DMS153 treated with DMSO at 0.1 percent for 48 hours (cell line): ENCODE results near the gene DMKN.
"Not testable (repeated sequence)": the region's sequence is repeated elsewhere in the genome, so short reads cannot be mapped to it uniquely, and the experiment has no call there.

Source experiments
- DNase-seq: peaks from one replicate; lab custom pipeline; 2025; ENCODE audit not compliant: unreplicated experiment; lab: John Stamatoyannopoulos, UW

DMKN gene

GRCh38 chr19:35470128-35470527, 43.3 kb downstream of the DMKN start:
- DNase-seq, result no peak

- peak; percentile 21 for DNase-seq
These were observed 44.8 kb downstream of the DMKN start for GRCh38 chr19:35468637-35469036.

GRCh38 chr19:35466259-35466658, 47.2 kb downstream of the DMKN start:
- DNase-seq, result no peak

GRCh38 chr19:35462956-35463355, 50.5 kb downstream of the DMKN start:
- DNase-seq, result not testable (repeated sequence)

GRCh38 chr19:35462476-35462953, 50.9 kb downstream of the DMKN start:
- no peak for DNase-seq

GRCh38 chr19:35461788-35462187, 51.7 kb downstream of the DMKN start:
- DNase-seq, result not testable (repeated sequence)

- DNase-seq, result no peak
These were observed 52.4 kb downstream of the DMKN start for GRCh38 chr19:35461060-35461459.

- DNase-seq, result no peak
These were observed 52.8 kb downstream of the DMKN start for GRCh38 chr19:35460608-35461007.

- DNase-seq, result no peak
These were observed 53.9 kb downstream of the DMKN start for GRCh38 chr19:35459414-35460082.

GRCh38 chr19:35458731-35459391, 54.6 kb downstream of the DMKN start:
- no peak for DNase-seq

GRCh38 chr19:35458192-35458591, 55.3 kb downstream of the DMKN start:
- no peak for DNase-seq

GRCh38 chr19:35457173-35457572, 56.3 kb downstream of the DMKN start:
- DNase-seq, result no peak

GRCh38 chr19:35455616-35456201, 57.7 kb downstream of the DMKN start:
- DNase-seq, result no peak

GRCh38 chr19:35454663-35455062, 58.8 kb downstream of the DMKN start:
- no peak for DNase-seq

GRCh38 chr19:35451338-35452096, 61.9 kb downstream of the DMKN start:
- no peak for DNase-seq

GRCh38 chr19:35449359-35450043, 63.9 kb downstream of the DMKN start:
- peak; percentile 62 for DNase-seq

GRCh38 chr19:35447606-35448469, 65.6 kb downstream of the DMKN start, which contains the start of gene FFAR2:
FFAR2 (plus strand) TSS chr19:35448257; CDS start chr19:35449715, 1,458 bp downstream.
- no peak for DNase-seq
